CD4-positive, alpha-beta memory T cell (primary cell): ENCODE data around the gene S100A16. TPM values are rescaled to one million over a fixed set of nuclear protein-coding genes. Genes with fewer than 3 reads are reported as not detected.
A peak's percentile ranks its signal among the peaks of the same experiment; 100 is the strongest.

Experiments used
- CTCF ChIA-PET: fragments of 350-600 bp; sonication (Branson Sonifier 250); formaldehyde crosslinking; loops from one replicate; lab custom pipeline; 2021; ENCODE audit warnings: inconsistent platforms; ENCODE audit not compliant: partially characterized antibody; lab: Charles Lee
- POLR2A ChIA-PET: fragments of 350-600 bp; sonication (Branson Sonifier 250); formaldehyde crosslinking; loops from one replicate; lab custom pipeline; 2021; ENCODE audit not compliant: partially characterized antibody; lab: Charles Lee
- DNase-seq, 5 donors: peaks; one replicate each; pipeline versions ENCODE4 v3.0.0 to v3.0.0-alpha.2; 2020 to 2022; ENCODE audit warnings: mixed read lengths in 1 of 5
- H3K27ac ChIP-seq: one replicate; pipeline ENCODE4 v1.7.0; 2013; ENCODE audit warnings: low read depth, low read length
- H3K27me3 ChIP-seq: 2 replicates; pipeline ENCODE4 v1.7.0; 2013; ENCODE audit warnings: mild to moderate bottlenecking, low read length, moderate library complexity; ENCODE audit not compliant: insufficient read depth
- H3K36me3 ChIP-seq: 2 replicates; pipeline ENCODE4 v1.7.0; 2013; ENCODE audit warnings: mild to moderate bottlenecking, low read length, moderate library complexity; ENCODE audit not compliant: insufficient read depth
- H3K4me1 ChIP-seq: 2 replicates; pipeline ENCODE4 v1.7.0; 2013; ENCODE audit warnings: mild to moderate bottlenecking, low read length, moderate library complexity; ENCODE audit not compliant: insufficient read depth
- H3K4me3 ChIP-seq, 2 donors: one replicate each; pipeline ENCODE4 v1.7.0; 2013; ENCODE audit warnings: low read length in 2 of 2, mild to moderate bottlenecking in 1 of 2
- H3K9me3 ChIP-seq, 2 donors: one replicate each; pipeline ENCODE4 v1.7.0; 2013; ENCODE audit warnings: low read length in 2 of 2, control low read depth in 1 of 2; ENCODE audit not compliant: control insufficient read depth in 1 of 2
- H3K27ac Mint-ChIP-seq, 7 donors: one replicate each; pipeline ENCODE4 v1.8.0; 2020 to 2021; ENCODE audit warnings: mixed read lengths in 7 of 7, mild to moderate bottlenecking in 6 of 7, inconsistent platforms in 3 of 7, moderate library complexity in 3 of 7
- H3K27me3 Mint-ChIP-seq, 2 donors: one replicate each; pipeline ENCODE4 v1.8.0; 2020 to 2021; ENCODE audit warnings: mixed read lengths in 2 of 2
- H3K36me3 Mint-ChIP-seq, 2 donors: one replicate each; pipeline ENCODE4 v1.8.0; 2020 to 2021; ENCODE audit warnings: mixed read lengths in 2 of 2, inconsistent platforms in 1 of 2, mild to moderate bottlenecking in 1 of 2
- H3K4me1 Mint-ChIP-seq, 4 donors: one replicate each; pipeline ENCODE4 v1.8.0; 2020 to 2021; ENCODE audit warnings: mixed read lengths in 4 of 4, mild to moderate bottlenecking in 1 of 4
- H3K4me3 Mint-ChIP-seq, 8 donors: one replicate each; pipeline ENCODE4 v1.8.0; 2020 to 2021; ENCODE audit warnings: mixed read lengths in 8 of 8, mild to moderate bottlenecking in 7 of 8, moderate library complexity in 6 of 8, inconsistent platforms in 3 of 8
- H3K9me3 Mint-ChIP-seq, 8 donors: one replicate each; pipeline ENCODE4 v1.8.0; 2020 to 2021; ENCODE audit warnings: mixed read lengths in 8 of 8, mild to moderate bottlenecking in 5 of 8, inconsistent platforms in 3 of 8, moderate library complexity in 1 of 8
- intact Hi-C: fragments of 100-400 bp; cut with micrococcal nuclease; formaldehyde crosslinking; loops from one replicate; pipeline ENCODE4 v1.15.1; 2023
- polyA plus RNA-seq, 2 donors: library from polyadenylated mRNA; unstranded; fragments of 300-500 nt; fragmentation: Illumina TruSeq; gene quantifications; one replicate each; pipeline ENCODE4 v1.2.3, GENCODE V29; 2021
- total RNA-seq, 2 experiments: library from RNA; stranded (reverse); gene quantifications; one replicate each; pipeline ENCODE4 v1.2.3, GENCODE V29; 2021

Gene S100A16
- total and polyA plus RNA-seq, 4 experiments from 2014 or later: not detected

- Histone ChIP-seq H3K36me3 (peaks cover 80% of the 10 kb centered on the region), H3K9me3 (no peaks in the 10 kb centered on the region), H3K4me1 (peaks cover 61% of the 10 kb centered on the region), H3K27ac (no peak overlapping the region), H3K27me3 (no peaks in the 10 kb centered on the region), H3K4me3 (no peak overlapping the region)
- Mint-ChIP-seq H3K27ac (no peak overlapping the region), H3K4me3 (no peak overlapping the region), H3K36me3 (peaks cover 42 to 80% of the 10 kb centered on the region in 2 donors), H3K27me3 (no peaks in the 10 kb centered on the region), H3K9me3 (no peaks in the 10 kb centered on the region), H3K4me1 (peaks cover 35 to 64% (median 47%) of the 10 kb centered on the region in 4 donors)
- DNase-seq: no peak
- POLR2A ChIA-PET: interaction anchor here (1.3 to 1.7 kb wide), 2 partner anchors 17 to 20 kb away, joined by 4 to 9 read pairs; partner anchors contain the start of gene SNAPIN
- intact Hi-C loops: no loop called here
- CTCF ChIA-PET: interaction anchor here (0.9 to 2.0 kb wide), 4 partner anchors 12 to 128 kb away, joined by 3 to 5 read pairs (median 4); partner anchors contain the start of genes S100A1 and S100A13
Observed at GRCh38 chr1:153639280-153639679, 26.3 kb upstream of the S100A16 start.

- peak overlapping the region in 2 of 7 donors; percentile 60 to 84 for H3K27ac Mint-ChIP-seq
Observed at GRCh38 chr1:153638261-153638660, 25.3 kb upstream of the S100A16 start.

GRCh38 chr1:153636312-153636711 lies 23.4 kb upstream of the S100A16 start:
- Histone ChIP-seq H3K36me3 (peaks cover 52% of the 10 kb centered on the region), H3K27me3 (no peaks in the 10 kb centered on the region), H3K27ac (no peak overlapping the region), H3K4me3 (no peak overlapping the region), H3K9me3 (no peaks in the 10 kb centered on the region), H3K4me1 (peaks cover 50% of the 10 kb centered on the region)
- Mint-ChIP-seq H3K36me3 (peaks cover 21 to 57% of the 10 kb centered on the region in 2 donors), H3K9me3 (peaks cover 0 to 3% (median 0%) of the 10 kb centered on the region in 8 donors), H3K4me3 (peak overlapping the region in 7 of 8 donors; percentile 70 to 100 (median 87)), H3K27me3 (no peaks in the 10 kb centered on the region), H3K4me1 (peaks cover 31 to 59% (median 45%) of the 10 kb centered on the region in 4 donors), H3K27ac (peak overlapping the region in 4 of 7 donors; percentile 36 to 98 (median 68))
- intact Hi-C loops: no loop called here
- CTCF ChIA-PET: no interaction called here
- DNase-seq: no peak
- POLR2A ChIA-PET: interaction anchor here (3.1 kb wide), 1 partner anchor 9 kb away, joined by 80 read pairs; no protein-coding TSS in a partner anchor

More at GRCh38 chr1:153638261-153638660, 25.3 kb upstream of the S100A16 start:
- Histone ChIP-seq H3K9me3 (no peaks in the 10 kb centered on the region), H3K4me3 (no peak overlapping the region), H3K4me1 (peaks cover 56% of the 10 kb centered on the region), H3K27ac (no peak overlapping the region), H3K36me3 (peaks cover 71% of the 10 kb centered on the region), H3K27me3 (no peaks in the 10 kb centered on the region)
- no peaks in the 10 kb centered on the region for H3K27me3 Mint-ChIP-seq
- H3K4me1 Mint-ChIP-seq: peaks cover 31 to 60% (median 46%) of the 10 kb centered on the region in 4 donors
- DNase-seq: no peak
- ChIA-PET CTCF (interaction anchor here (1.7 to 2.0 kb wide), 2 partner anchors 14 to 127 kb away, joined by 4 to 5 read pairs; no protein-coding TSS in a partner anchor), POLR2A (interaction anchor here (1.4 to 2.2 kb wide), 3 partner anchors 9 to 21 kb away, joined by 6 to 13 read pairs (median 9); partner anchors contain the start of gene SNAPIN)
- peaks cover 0 to under 1% (median 0%) of the 10 kb centered on the region in 8 donors for H3K9me3 Mint-ChIP-seq
- intact Hi-C loops: no loop called here
- H3K4me3 Mint-ChIP-seq: no peak overlapping the region
- peaks cover 33 to 76% of the 10 kb centered on the region in 2 donors for H3K36me3 Mint-ChIP-seq

- peak overlapping the region; percentile 40 for H3K27ac ChIP-seq
- Mint-ChIP-seq H3K4me3 (peak overlapping the region; percentile 79 to 100 (median 98)), H3K4me1 (peaks cover 27 to 55% (median 42%) of the 10 kb centered on the region in 4 donors), H3K9me3 (peaks cover 0 to 3% (median 0%) of the 10 kb centered on the region in 8 donors), H3K27me3 (no peaks in the 10 kb centered on the region), H3K27ac (peak overlapping the region in 6 of 7 donors; percentile 65 to 100 (median 90)), H3K36me3 (peaks cover 16 to 52% of the 10 kb centered on the region in 2 donors)
- POLR2A ChIA-PET: interaction anchor here (0.6 to 3.1 kb wide), 5 partner anchors 10 to 319 kb away, joined by 4 to 80 read pairs (median 33); partner anchors contain the start of genes ILF2, INTS3 and SNAPIN
- H3K4me1 ChIP-seq: peaks cover 46% of the 10 kb centered on the region
- intact Hi-C loops: loop anchor here (2.0 kb wide), 2 partner anchors 91 kb away; partner anchors contain the start of gene S100A4
- CTCF ChIA-PET: interaction anchor here (1.5 to 2.5 kb wide), 2 partner anchors 12 to 91 kb away, joined by 6 to 7 read pairs; partner anchors contain the start of gene S100A4
- DNase-seq: no peak
- no peak overlapping the region for H3K4me3 ChIP-seq
- H3K27me3 ChIP-seq: no peaks in the 10 kb centered on the region
- H3K9me3 ChIP-seq: no peaks in the 10 kb centered on the region
- peaks cover 47% of the 10 kb centered on the region for H3K36me3 ChIP-seq
Observed at GRCh38 chr1:153635872-153636271, 22.9 kb upstream of the S100A16 start.

GRCh38 chr1:153633754-153634665 lies 21.1 kb upstream of the S100A16 start, which contains the start of gene CHTOP:
Gene CHTOP (plus strand): TSS chr1:153634066. CDS start chr1:153636589, 2,523 bp downstream.
- Mint-ChIP-seq H3K27me3 (no peaks in the 10 kb centered on the region), H3K9me3 (peaks cover 0 to 3% (median 0%) of the 10 kb centered on the region in 8 donors), H3K4me3 (peak within 1 kb of the TSS; percentile 94 to 100 (median 98)), H3K36me3 (peaks cover 14 to 38% of the 10 kb centered on the region in 2 donors), H3K27ac (peak within 1 kb of the TSS; percentile 98 to 100 (median 100)), H3K4me1 (peaks cover 26 to 51% (median 39%) of the 10 kb centered on the region in 4 donors)
- ChIA-PET CTCF (interaction anchor here (0.9 to 2.5 kb wide), 13 partner anchors 11 to 123 kb away, joined by 3 to 12 read pairs (median 5); partner anchors contain the start of genes S100A4 and S100A6), POLR2A (interaction anchor here (0.8 to 3.1 kb wide), 25 partner anchors 12 to 358 kb away, joined by 3 to 80 read pairs (median 6); partner anchors contain the start of genes CRTC2, ILF2, INTS3 and JTB)
- intact Hi-C loops: loop anchor here (1.0 to 5.0 kb wide), 7 partner anchors 24 to 357 kb away; partner anchors contain the start of genes RPS27, S100A4 and SNAPIN
- peaks cover 36% of the 10 kb centered on the region for H3K4me1 ChIP-seq
- H3K4me3 ChIP-seq: peak within 1 kb of the TSS; percentile 99
- no peaks in the 10 kb centered on the region for H3K9me3 ChIP-seq
- H3K27ac ChIP-seq: peak within 1 kb of the TSS; percentile 100
- H3K36me3 ChIP-seq: peaks cover 30% of the 10 kb centered on the region
- peak; percentile 96 to 98 (median 97) for DNase-seq
- no peaks in the 10 kb centered on the region for H3K27me3 ChIP-seq

- CTCF ChIA-PET: interaction anchor here (0.9 to 2.5 kb wide), 10 partner anchors 10 to 122 kb away, joined by 3 to 12 read pairs (median 6); partner anchors contain the start of genes S100A4 and S100A6
- Mint-ChIP-seq H3K4me1 (peaks cover 26 to 51% (median 39%) of the 10 kb centered on the region in 4 donors), H3K27me3 (no peaks in the 10 kb centered on the region), H3K4me3 (peak overlapping the region; percentile 94 to 100 (median 98)), H3K9me3 (peaks cover 0 to 3% (median 0%) of the 10 kb centered on the region in 8 donors), H3K27ac (peak overlapping the region; percentile 98 to 100 (median 100)), H3K36me3 (peaks cover 14 to 32% of the 10 kb centered on the region in 2 donors)
- Histone ChIP-seq H3K4me1 (peaks cover 35% of the 10 kb centered on the region), H3K9me3 (no peaks in the 10 kb centered on the region), H3K27me3 (no peaks in the 10 kb centered on the region), H3K4me3 (peak overlapping the region in 1 of 2 donors; percentile 99), H3K36me3 (peaks cover 25% of the 10 kb centered on the region), H3K27ac (peak overlapping the region; percentile 100)
- DNase-seq: peak in 1 of 5 donors; percentile 46
- intact Hi-C loops: loop anchor here (2.0 to 5.0 kb wide), 3 partner anchors 66 to 358 kb away; partner anchors contain the start of gene RPS27
- POLR2A ChIA-PET: interaction anchor here (0.8 to 3.1 kb wide), 23 partner anchors 13 to 358 kb away, joined by 3 to 80 read pairs (median 6); partner anchors contain the start of genes CRTC2, ILF2, INTS3 and JTB
Observed at GRCh38 chr1:153633161-153633753, 20.3 kb upstream of the S100A16 start.
